ENCODE measurements around the gene GARNL3.

GARNL3 gene

DNA sequence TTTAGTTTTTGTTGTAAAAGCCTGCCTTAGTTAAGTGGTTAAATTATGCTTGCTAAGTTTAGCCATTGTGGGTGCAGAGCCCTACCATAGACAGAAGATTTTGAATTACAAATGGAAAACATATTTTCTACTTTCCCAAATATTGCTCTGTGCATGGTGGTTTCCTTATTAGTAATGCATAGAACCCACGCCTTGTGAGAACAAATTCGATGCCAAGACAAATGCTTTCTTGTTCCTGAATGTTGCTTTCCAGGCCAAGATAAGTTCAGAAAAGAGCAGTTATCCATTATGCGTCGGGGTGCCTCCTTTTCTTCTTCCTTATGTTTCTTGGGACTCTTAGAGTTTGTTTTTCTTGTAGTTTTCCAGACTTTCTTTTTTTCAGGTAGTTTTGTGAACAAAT lies 31.0 kb upstream of the GARNL3 start:
- no peak for DNase-seq (ENCODE audit: low read depth in 1 of 2, low spot score in 1 of 2)
- TF ChIP-seq, protein P1, sequence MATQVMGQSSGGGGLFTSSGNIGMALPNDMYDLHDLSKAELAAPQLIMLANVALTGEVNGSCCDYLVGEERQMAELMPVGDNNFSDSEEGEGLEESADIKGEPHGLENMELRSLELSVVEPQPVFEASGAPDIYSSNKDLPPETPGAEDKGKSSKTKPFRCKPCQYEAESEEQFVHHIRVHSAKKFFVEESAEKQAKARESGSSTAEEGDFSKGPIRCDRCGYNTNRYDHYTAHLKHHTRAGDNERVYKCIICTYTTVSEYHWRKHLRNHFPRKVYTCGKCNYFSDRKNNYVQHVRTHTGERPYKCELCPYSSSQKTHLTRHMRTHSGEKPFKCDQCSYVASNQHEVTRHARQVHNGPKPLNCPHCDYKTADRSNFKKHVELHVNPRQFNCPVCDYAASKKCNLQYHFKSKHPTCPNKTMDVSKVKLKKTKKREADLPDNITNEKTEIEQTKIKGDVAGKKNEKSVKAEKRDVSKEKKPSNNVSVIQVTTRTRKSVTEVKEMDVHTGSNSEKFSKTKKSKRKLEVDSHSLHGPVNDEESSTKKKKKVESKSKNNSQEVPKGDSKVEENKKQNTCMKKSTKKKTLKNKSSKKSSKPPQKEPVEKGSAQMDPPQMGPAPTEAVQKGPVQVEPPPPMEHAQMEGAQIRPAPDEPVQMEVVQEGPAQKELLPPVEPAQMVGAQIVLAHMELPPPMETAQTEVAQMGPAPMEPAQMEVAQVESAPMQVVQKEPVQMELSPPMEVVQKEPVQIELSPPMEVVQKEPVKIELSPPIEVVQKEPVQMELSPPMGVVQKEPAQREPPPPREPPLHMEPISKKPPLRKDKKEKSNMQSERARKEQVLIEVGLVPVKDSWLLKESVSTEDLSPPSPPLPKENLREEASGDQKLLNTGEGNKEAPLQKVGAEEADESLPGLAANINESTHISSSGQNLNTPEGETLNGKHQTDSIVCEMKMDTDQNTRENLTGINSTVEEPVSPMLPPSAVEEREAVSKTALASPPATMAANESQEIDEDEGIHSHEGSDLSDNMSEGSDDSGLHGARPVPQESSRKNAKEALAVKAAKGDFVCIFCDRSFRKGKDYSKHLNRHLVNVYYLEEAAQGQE (IDR thresholded peaks at IDR 0.05; ENCODE audit: insufficient replicate concordance, low read depth): no peak
- TF ChIP-seq, protein P2, sequence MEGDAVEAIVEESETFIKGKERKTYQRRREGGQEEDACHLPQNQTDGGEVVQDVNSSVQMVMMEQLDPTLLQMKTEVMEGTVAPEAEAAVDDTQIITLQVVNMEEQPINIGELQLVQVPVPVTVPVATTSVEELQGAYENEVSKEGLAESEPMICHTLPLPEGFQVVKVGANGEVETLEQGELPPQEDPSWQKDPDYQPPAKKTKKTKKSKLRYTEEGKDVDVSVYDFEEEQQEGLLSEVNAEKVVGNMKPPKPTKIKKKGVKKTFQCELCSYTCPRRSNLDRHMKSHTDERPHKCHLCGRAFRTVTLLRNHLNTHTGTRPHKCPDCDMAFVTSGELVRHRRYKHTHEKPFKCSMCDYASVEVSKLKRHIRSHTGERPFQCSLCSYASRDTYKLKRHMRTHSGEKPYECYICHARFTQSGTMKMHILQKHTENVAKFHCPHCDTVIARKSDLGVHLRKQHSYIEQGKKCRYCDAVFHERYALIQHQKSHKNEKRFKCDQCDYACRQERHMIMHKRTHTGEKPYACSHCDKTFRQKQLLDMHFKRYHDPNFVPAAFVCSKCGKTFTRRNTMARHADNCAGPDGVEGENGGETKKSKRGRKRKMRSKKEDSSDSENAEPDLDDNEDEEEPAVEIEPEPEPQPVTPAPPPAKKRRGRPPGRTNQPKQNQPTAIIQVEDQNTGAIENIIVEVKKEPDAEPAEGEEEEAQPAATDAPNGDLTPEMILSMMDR (IDR thresholded peaks at IDR 0.05; ENCODE audit: insufficient read depth, low read length): no peak
- TF ChIP-seq GABPA (IDR thresholded peaks at IDR 0.05; ENCODE audit: low read depth) (no peak), POLR2AphosphoS5 (IDR thresholded peaks at IDR 0.05; ENCODE audit: low read depth) (no peak), SPI1 (IDR thresholded peaks at IDR 0.05; ENCODE audit: borderline replicate concordance, low read depth) (no peak)

DNA sequence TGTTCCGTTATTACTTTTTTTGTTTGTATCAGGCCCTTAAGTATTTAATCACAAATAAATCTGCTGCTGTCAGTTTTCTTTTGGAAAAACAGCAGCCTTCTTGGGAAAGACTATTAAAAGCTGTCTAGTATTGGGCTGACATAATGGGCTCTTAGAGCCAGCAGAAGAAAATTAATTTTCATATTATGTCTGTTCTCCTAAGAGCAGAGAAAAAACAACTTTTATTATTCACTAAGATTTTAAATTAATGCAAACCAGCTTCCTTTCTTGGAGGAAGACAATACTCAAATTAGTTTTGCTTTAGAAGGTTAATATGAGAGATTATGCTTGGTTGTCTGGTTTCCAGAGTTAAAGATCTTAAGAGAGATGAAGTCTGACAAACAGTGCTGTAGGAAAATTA lies 30.6 kb upstream of the GARNL3 start:
- Histone ChIP-seq H3K27ac (replicated peaks) (no peak overlapping the region), H3K27me3 (ENCODE audit: insufficient read depth, poor library complexity, severe bottlenecking) (no peaks in the 10 kb centered on the region), H3K4me3 (replicated peaks; ENCODE audit: insufficient read depth, low read length) (no peak overlapping the region)
- no peak for DNase-seq (ENCODE audit: low read depth in 1 of 2, low spot score in 1 of 2)
- TF ChIP-seq, protein P2 (IDR thresholded peaks at IDR 0.05; ENCODE audit: insufficient read depth, low read length): no peak
- TF ChIP-seq SPI1 (IDR thresholded peaks at IDR 0.05; ENCODE audit: borderline replicate concordance, low read depth) (no peak), GABPA (IDR thresholded peaks at IDR 0.05; ENCODE audit: low read depth) (no peak), POLR2AphosphoS5 (IDR thresholded peaks at IDR 0.05; ENCODE audit: low read depth) (no peak)

More for the DNA sequence above, 31.0 kb upstream of the GARNL3 start:
- H3K27ac ChIP-seq (replicated peaks): no peak overlapping the region
- H3K27me3 ChIP-seq (ENCODE audit: insufficient read depth, poor library complexity, severe bottlenecking): no peaks in the 10 kb centered on the region
- no peak overlapping the region for H3K4me3 ChIP-seq (replicated peaks; ENCODE audit: insufficient read depth, low read length)

DNA sequence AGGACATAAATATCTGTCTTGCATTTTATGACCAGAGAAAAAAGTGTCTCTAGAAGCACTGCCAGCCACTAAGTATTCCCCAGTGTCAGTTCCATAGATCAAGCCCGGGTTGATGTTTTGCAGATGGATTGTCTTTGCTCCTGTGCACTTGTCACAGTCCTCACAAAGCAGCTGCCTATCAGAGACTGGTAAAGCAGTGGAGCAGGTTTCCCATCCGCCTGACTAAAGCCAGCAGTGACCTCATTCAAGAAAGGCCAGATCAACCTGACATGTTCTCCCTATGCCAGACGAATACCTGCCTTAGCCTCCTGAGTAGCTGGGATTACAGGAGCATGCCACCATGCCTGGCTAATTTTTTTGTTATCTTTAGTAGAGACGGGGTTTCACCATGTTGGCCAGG lies 26.8 kb upstream of the GARNL3 start:
- TF ChIP-seq POLR2AphosphoS5 (IDR thresholded peaks at IDR 0.05; ENCODE audit: low read depth) (no peak), SPI1 (IDR thresholded peaks at IDR 0.05; ENCODE audit: borderline replicate concordance, low read depth) (no peak), GABPA (IDR thresholded peaks at IDR 0.05; ENCODE audit: low read depth) (no peak)
- TF ChIP-seq, protein P2 (IDR thresholded peaks at IDR 0.05; ENCODE audit: insufficient read depth, low read length): no peak
- TF ChIP-seq, protein P1 (IDR thresholded peaks at IDR 0.05; ENCODE audit: insufficient replicate concordance, low read depth): no peak
- no peak for DNase-seq (ENCODE audit: low read depth in 1 of 2, low spot score in 1 of 2)
- no peaks in the 10 kb centered on the region for H3K27me3 ChIP-seq (ENCODE audit: insufficient read depth, poor library complexity, severe bottlenecking)
- H3K4me3 ChIP-seq (replicated peaks; ENCODE audit: insufficient read depth, low read length): no peak overlapping the region
- no peak overlapping the region for H3K27ac ChIP-seq (replicated peaks)

DNA sequence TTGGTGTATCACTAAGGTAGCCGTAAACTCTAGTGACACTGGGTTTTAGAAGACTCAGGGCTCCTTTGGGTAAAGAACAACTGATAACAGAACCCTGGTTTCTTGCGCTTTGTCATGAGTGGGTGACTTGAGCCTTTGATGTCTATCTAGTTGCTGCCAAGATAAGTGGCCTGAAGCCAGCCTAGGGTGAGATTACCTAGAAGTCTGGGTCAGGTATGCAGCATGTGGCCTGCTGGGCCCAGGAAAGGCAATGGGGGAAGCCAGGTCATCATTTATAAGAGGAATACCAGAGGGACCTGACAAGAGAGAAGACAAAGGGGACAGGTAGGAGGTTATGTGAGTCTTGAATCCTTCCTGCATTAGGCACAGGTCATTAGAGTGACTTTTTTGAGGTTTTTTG lies 23.2 kb upstream of the GARNL3 start:
- no peaks in the 10 kb centered on the region for H3K27me3 ChIP-seq (ENCODE audit: insufficient read depth, poor library complexity, severe bottlenecking)
- H3K4me3 ChIP-seq (replicated peaks; ENCODE audit: insufficient read depth, low read length): no peak overlapping the region
- no peak for DNase-seq (ENCODE audit: low read depth in 1 of 2, low spot score in 1 of 2)
- no peak overlapping the region for H3K27ac ChIP-seq (replicated peaks)
- TF ChIP-seq SPI1 (IDR thresholded peaks at IDR 0.05; ENCODE audit: borderline replicate concordance, low read depth) (no peak), POLR2AphosphoS5 (IDR thresholded peaks at IDR 0.05; ENCODE audit: low read depth) (no peak), GABPA (IDR thresholded peaks at IDR 0.05; ENCODE audit: low read depth) (no peak)
- TF ChIP-seq, protein P1 (IDR thresholded peaks at IDR 0.05; ENCODE audit: insufficient replicate concordance, low read depth): no peak
- TF ChIP-seq, protein P2 (IDR thresholded peaks at IDR 0.05; ENCODE audit: insufficient read depth, low read length): no peak

Data from HL-60 (cell line).